G401 (cell line): ENCODE results near the gene ASIC1. TPM values are rescaled to one million over a fixed set of nuclear protein-coding genes. Genes with fewer than 3 reads are reported as not detected.
"Not testable (repeated sequence)": the region's sequence is repeated elsewhere in the genome, so short reads cannot be mapped to it uniquely, and the experiment has no call there.

Source experiments
- DNase-seq: peaks from one replicate; pipeline ENCODE4 v3.0.0-alpha.2; 2015; ENCODE audit warnings: low spot score
- in situ Hi-C: cut with HindIII; loops from 2 replicates; pipeline ENCODE4 v1.10.0; 2016; ENCODE audit warnings: low sequenced_read_pairs, mixed read lengths
- total RNA-seq: library from RNA; depleted of rRNA; stranded (reverse); fragments of >200 nt; shearing (Covaris generic); gene quantifications from 2 replicates; pipeline ENCODE4 v1.2.3, GENCODE V29; 2014

Gene ASIC1
- total RNA-seq, 1 experiment from 2014 or later = 13.1 TPM

DNA sequence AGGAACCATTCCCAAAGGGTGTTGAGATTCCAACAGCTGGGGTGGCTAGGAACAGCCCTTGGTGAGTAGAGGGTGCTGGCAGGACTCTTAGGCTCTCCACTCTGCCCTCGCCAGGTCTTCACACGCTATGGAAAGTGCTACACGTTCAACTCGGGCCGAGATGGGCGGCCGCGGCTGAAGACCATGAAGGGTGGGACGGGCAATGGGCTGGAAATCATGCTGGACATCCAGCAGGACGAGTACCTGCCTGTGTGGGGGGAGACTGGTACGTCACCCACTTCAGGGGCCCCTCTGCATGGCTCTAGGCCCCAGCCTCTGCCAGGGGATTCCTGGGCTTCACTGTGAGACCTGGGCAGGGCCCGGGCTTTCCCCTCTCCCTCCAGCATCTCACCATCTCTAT, 19.7 kb downstream of the ASIC1 start:
- DNase-seq = no peak
- in situ Hi-C loops = no loop called here

- DNase-seq = no peak
- in situ Hi-C loops = no loop called here
Observed at GRCh38 chr12:50078281-50078680, 20.9 kb downstream of the ASIC1 start.

- in situ Hi-C loops = no loop called here
- no peak for DNase-seq
Observed at GRCh38 chr12:50079771-50080170, 22.4 kb downstream of the ASIC1 start.

- in situ Hi-C loops = no loop called here
- no peak for DNase-seq
Observed at GRCh38 chr12:50081096-50081808, 23.9 kb downstream of the ASIC1 start.

GRCh38 chr12:50082644-50083043, 25.2 kb downstream of the ASIC1 start:
- no peak for DNase-seq
- in situ Hi-C loops = no loop called here

- in situ Hi-C loops = no loop called here
- DNase-seq = no peak
Observed at GRCh38 chr12:50083301-50083700, 25.9 kb downstream of the ASIC1 start.

GRCh38 chr12:50084409-50084774, 27.0 kb downstream of the ASIC1 start:
- in situ Hi-C loops = not testable (repeated sequence)

GRCh38 chr12:50084775-50085614, 27.6 kb downstream of the ASIC1 start, which contains the start of gene SMARCD1:
SMARCD1 (plus strand) TSS chr12:50085342; CDS start chr12:50085370, 28 bp downstream.
- in situ Hi-C loops = no loop called here
- peak; percentile 94 for DNase-seq

More at GRCh38 chr12:50084409-50084774, 27.0 kb downstream of the ASIC1 start:
- DNase-seq = not testable (repeated sequence)

DNA sequence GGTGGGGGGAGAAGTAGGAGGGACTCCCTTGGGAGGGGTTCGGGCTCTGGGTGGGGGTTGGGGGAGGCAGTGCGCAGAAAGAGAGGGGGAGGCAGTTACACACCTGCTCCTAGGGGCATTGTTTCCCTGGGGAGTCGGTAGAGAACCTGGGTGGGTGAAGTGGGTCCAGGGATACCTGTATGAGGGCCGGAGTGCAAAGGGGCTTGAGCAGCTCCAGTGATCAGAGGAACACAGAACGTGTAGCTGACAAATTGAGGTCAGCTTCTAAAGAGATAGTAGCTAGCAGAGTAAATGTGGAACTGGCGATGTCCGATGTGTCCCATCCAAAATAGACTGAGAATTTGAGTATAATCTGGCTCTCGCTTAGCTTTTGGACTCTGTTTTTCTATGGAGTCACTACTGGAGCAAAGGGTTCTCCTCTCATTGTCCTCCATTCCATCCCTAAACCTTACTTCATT, 28.2 kb downstream of the ASIC1 start:
- in situ Hi-C loops = no loop called here

DNA sequence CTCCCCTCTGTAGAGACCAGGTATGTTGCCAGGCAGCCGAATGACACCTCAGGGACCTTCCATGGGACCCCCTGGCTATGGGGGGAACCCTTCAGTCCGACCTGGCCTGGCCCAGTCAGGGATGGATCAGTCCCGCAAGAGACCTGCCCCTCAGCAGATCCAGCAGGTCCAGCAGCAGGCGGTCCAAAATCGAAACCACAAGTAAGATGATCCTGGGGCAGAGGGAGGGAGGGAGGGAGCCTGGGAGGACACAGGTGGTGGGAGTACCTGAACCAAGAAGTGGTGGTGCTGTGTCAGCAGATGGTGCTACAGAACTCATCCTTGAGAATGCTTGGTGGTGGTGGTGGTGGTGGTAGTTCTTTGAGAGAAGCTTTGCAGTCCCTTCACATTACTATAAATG, 28.8 kb downstream of the ASIC1 start:
- in situ Hi-C loops = no loop called here
- DNase-seq = peak; percentile 35

More for the DNA sequence above, 28.2 kb downstream of the ASIC1 start:
- peak; percentile 41 for DNase-seq

- DNase-seq = no peak
- in situ Hi-C loops = no loop called here
Observed at GRCh38 chr12:50087151-50087550, 29.8 kb downstream of the ASIC1 start.

GRCh38 chr12:50087995-50088394, 30.6 kb downstream of the ASIC1 start:
- no peak for DNase-seq
- in situ Hi-C loops = no loop called here

DNA sequence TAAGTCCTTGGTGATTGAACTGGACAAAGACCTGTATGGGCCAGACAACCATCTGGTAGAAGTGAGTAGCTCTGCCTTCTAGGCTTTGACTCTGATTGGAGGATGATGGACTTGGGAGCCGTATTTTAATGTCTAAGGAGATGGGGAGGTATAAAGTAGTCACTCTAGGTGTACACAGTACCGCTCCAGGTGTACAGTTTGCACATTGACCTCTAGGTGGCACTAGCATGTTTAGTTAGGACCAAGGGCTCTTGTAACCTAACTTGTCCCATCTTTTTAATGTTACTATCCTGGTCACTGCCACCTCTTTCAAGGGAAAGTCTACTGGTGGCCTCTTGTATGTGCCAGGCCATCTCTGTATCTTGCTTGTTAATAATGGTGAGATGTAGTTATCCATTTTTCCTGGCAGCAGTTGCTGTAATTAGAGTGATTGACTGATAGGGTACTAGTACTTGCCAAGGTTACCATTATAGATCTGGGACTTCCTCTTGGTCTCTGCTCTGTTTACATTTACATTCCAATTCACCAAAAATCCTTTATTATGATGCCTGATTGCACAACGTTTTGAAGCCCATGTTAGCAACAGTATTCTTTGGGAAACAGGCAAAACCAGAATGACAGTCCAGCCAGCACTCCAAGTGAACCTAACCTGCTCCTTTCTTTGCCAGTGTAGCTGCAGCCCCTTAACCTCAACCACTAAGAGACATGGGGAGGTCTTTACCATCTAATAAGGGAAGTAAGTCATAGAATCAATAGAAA, 31.4 kb downstream of the ASIC1 start:
- peak; percentile 87 for DNase-seq
- in situ Hi-C loops = no loop called here

DNA sequence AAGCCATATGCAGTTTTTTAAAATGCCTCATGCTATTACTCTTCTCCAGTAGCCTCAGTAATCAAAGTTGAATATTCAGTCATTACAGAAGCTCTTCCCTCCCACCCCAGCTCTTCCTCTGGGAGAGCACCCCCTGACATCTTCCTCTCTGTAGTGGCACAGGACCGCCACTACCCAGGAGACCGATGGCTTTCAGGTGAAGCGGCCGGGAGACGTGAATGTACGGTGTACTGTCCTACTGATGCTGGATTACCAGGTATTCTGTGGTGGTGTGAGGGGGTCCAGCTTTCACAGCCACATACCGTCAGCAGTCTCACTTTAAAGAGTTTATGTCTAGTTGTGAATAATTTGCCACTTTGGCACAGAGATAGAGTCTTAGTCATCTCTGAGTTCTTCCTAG, 32.3 kb downstream of the ASIC1 start:
- in situ Hi-C loops = no loop called here

DNA sequence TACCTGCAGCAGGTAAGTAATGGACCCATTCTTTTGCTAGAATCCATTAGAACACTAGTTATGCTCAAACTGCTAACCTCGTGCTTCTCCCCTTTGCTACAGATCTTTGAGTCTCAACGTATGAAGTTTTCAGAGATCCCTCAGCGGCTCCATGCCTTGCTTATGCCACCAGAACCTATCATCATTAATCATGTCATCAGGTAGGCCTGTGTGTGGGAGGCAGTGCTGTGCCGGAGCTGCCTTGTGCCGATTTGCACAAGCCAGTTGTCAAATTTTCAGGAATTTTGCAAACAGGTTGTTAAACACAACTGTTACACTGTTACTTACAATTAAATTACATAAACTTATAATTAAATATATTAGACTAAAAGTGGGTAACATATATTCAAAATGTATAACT, 33.0 kb downstream of the ASIC1 start:
- DNase-seq = no peak
- in situ Hi-C loops = no loop called here

More for the DNA sequence above, 32.3 kb downstream of the ASIC1 start:
- no peak for DNase-seq

DNA sequence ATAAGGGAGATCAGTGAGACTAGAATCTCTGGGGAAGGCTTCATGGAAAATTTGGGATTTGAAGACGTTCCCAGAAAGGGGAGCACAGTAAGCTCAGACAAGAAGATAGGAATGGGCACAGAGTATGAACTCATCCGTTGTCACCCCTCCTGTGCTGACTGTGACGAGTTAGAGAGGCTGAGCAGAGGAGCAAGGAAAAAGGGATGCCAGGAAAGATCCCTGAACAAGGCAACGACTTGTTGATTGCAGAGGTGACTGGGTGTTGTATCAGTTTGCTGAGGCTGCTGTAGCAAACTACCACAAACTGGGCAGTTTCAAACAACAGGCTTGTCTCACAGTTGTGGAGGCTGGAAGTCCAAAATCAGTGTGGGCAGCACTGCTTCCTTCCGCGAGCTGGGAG, 40.6 kb downstream of the ASIC1 start:
- DNase-seq = no peak
- in situ Hi-C loops = no loop called here

- DNase-seq = no peak
- in situ Hi-C loops = no loop called here
Observed at GRCh38 chr12:50099302-50100008, 42.1 kb downstream of the ASIC1 start.

GRCh38 chr12:50100561-50100960, 43.2 kb downstream of the ASIC1 start:
- in situ Hi-C loops = no loop called here
- DNase-seq = no peak

- DNase-seq = peak; percentile 60
- in situ Hi-C loops = no loop called here
Observed at GRCh38 chr12:50101663-50102062, 44.3 kb downstream of the ASIC1 start.
